HG03558 (cell line): ENCODE measurements around the gene QRICH1.

Source experiments
- ATAC-seq: cut with Tn5 transposase; IDR thresholded peaks from one replicate; pipeline ENCODE4 v1.9.1; 2021; ENCODE audit warnings: moderate number of reproducible peaks; ENCODE audit not compliant: unreplicated experiment; ENCODE audit errors: extremely low read depth

The QRICH1 gene

GRCh38 chr3:49093853-49094767 lies at the start of gene QRICH1:
Gene QRICH1 (minus strand): TSS chr3:49094071. CDS start chr3:49077017, 17,054 bp downstream.
- ATAC-seq = peak; percentile 49

DNA sequence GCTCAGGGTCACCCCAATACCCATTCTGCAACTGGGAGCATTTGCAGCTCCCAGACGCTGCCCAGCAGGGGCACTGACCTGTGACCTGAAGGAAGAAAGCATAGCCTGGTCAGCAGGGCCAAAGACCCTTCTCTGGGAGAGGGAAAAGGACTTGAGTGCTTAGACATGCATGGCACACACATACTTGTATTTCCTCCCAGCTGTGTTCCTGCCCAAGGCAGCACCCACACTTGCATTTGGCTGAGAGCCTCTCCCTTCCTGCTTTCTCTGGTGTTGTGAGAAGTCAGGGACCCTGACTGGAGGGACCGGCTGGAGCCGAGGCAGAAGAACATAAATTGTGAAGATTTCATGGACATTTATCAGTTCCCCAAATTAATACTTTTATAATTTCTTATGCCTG lies 46.2 kb upstream of the QRICH1 start:
- no peak for ATAC-seq

DNA sequence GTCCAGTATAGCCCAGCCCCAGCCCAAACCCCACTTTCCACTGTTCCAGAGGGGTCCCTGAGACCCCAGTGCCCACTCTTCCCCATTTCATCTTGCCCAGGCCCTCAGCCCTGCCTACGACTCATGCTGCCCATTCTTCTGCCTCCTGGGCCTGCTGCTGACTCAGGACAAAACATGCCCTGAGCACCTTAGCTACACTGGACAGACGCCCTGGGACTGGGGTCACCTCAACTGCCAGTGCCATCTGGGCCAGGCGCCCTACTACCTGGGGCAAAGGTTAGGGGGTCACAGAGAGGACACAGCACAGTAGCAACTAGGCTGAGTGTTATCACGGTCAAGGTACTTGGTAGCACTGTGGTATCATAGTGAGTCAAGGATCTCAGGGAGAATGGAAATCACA lies 41.6 kb upstream of the QRICH1 start:
- ATAC-seq = no peak

GRCh38 chr3:49134471-49135265 lies 40.8 kb upstream of the QRICH1 start:
- ATAC-seq = no peak

DNA sequence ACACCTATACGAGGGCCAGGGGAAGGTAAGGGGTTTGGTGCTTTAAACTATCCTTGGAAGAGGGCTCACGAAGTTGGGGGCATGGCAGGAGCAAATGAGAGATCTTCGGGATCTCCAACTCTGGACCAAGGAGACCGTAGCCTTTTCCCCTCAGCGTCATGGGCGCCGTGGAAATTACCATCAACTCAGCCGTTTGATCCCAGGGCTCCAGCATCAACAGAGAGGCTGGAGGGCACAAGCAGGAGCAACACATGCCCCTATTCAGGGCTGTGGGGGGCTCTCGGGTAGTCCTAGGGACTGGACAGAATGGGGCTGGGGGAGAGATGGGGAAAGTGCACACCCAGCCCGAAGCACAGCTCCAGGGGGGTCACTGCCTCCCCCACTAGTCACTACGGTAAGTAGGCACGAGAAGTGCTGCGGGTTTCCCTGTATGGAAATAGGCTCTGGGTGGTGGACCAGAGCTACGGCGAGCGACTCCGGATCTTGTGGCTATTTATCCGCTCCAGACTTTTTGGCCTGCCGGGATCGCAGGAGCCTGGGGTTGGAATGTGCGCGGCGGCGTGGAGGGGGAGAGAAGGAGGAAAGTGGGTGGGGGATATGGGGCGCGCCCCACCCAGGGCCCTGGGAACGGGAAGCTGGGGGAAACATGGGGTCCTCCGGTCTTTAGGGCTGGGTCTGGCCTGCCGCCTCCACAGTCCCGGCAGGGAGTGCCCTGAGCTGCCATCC lies 39.5 kb upstream of the QRICH1 start:
- no peak for ATAC-seq

DNA sequence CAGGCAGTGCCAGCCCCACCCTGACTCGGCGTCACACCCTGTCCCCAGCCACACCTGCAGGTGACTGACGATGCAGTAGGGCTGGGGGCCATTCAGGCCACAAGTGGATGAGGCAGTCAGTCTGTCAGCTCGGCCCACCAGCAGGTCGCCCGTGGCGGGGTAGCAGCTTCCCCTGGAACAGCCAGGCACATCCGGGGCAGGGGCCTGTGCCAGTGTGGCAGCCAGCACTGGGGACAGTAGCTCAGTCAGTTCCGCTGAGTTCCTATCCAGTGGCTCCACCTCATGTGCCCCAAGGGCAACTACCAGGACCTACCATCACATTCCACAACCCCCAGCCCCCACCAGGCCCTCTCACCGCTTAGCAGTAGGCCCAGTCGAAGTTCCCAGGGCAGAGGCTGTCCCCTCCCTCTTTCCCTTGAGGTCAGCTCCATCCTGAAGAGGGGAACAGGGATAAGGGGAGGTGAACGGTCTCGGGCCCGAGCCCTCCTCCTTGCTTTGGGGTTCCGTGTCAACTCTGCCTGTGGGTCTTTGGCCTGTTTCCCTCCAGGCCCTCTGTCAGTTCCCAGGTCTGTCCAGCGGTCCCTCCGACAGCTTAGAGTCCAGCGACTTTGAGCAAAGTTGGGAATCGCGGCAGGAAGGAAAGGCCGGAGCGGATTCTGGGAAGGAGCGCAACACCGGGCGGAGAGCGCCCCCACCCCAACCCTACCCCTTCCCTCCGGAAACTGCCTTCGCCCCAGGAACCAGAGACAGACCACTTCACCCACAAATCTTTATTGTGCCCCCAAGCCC lies 38.8 kb upstream of the QRICH1 start, which contains the start of gene LAMB2:
LAMB2 (minus strand) TSS at position 614 of the 789 bp plus-strand sequence; CDS start at position 431, 183 bp downstream.
- ATAC-seq = no peak

- ATAC-seq = no peak
These were observed 38.2 kb upstream of the QRICH1 start for GRCh38 chr3:49132073-49132436.

DNA sequence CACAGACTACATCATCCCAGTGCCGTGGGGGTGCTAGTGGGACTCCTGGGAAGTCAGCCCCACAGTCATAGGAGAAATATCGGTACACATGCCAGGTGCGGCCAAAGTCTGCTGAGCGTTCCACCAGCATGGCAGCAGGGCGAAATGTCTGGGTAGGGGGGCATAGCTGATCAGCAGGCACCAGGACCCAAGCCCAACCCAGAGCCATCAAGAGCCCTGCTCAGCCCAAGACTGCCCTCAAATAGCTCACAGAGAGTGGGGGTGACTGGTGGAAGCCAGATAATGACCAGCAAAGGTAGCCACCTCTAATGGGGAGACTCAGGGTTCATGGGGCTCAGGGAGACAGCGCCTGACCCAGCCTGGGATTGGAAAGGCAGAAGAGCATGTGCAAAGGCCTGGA lies 37.7 kb upstream of the QRICH1 start:
- ATAC-seq = no peak

DNA sequence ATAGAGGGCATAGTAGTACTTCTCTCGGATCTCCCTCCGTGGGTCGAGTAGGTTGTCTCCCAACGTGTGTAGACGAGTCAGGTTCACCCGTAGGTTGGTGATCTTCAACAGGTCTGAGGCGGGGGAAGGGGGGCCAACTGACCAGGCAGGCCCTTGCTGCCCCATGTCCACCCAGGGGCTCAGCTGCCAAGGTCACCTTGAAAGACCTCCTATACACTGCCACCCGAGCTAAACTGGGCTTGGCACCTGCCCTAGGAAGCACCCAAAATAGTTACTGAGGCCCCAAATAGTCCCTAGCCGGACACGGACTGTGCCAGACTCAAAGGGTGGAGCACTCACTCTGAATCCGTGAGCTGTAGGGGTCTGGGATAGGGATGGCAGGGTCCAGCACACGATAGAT lies 37.2 kb upstream of the QRICH1 start:
- ATAC-seq = no peak

DNA sequence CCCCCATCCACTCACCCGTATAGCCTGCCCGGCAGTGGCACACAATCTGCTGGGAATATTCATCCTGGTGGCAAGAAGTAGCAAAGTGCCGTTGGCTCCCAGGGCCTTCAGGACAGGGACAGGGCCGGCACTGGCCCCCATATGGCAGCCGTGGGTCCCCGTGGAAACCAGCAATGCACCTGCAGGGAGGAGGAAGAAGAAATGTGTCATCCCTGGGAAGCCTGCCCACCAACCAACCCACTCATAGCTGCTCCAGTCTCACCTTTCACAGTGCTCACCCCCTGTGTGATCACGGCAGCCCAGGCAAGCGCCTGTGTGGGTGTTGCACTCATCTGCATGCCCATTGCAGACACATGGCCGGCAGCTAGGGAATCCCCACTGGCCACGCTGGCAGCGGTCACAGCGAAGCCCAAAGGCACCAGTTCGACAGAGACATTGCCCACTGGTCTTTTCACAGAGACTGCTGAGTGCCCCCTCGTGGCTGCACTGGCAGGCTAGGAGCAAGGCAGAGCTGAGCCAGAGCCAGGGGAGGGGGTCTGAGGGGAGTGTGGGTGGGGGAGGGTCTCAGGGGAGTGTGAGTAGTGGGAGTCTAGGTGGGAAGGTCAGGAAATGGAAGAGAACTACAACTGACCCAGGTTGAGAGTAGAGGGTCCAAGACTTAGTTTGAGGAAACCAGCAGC lies 31.3 kb upstream of the QRICH1 start:
- no peak for ATAC-seq

DNA sequence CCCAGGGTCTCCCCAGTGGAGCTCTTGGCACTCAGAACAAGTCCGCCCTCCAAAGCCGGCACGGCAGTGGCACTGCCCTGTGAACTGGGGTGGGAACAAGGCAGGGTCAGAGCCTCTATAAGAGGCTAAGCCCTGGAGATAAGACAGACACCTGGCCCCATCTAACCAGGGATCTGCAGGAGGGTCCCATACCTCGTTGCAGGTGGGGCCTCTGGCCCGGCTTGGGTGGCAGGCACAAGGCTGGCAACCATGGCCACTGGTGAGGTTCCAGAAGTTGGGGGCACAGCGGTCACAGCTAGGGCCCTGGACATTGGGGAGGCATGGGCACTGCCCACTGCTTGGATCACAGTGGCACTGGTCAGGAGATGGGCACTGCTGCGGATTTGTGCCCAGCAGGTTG lies 30.3 kb upstream of the QRICH1 start:
- ATAC-seq = no peak

- no peak for ATAC-seq
These were observed 29.8 kb upstream of the QRICH1 start for GRCh38 chr3:49123687-49124086.

DNA sequence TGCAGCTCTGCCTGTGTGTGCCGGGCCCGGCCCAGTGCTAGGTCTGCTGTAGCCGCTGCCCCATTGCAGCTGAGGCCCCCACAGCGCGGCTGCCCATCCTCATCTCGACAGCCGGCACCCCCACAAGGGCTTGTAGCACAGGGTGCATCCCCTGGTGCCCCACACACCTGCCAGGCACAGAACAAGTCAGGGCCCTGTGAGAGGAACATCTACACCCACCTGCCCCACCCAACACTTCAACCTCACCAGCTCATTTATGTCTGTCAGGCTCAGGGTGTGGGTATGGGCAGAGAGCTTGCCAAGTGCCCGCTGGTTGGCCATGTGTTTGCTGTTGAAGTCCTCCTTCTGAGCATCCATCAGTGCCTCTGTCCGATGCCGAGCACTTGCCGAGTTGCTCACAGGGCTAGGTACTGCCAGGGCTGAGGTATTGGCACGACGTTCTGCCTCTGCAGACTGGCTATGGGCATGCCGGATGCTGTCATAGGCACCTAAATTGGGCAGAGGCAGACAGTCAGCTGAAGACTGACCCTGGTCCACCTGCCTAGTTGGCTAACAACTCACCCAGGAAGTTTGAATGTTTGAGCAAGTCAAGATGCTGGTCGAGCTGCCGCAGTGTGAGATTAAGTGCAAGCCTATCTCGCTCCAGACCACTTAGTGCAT lies 29.1 kb upstream of the QRICH1 start:
- no peak for ATAC-seq

DNA sequence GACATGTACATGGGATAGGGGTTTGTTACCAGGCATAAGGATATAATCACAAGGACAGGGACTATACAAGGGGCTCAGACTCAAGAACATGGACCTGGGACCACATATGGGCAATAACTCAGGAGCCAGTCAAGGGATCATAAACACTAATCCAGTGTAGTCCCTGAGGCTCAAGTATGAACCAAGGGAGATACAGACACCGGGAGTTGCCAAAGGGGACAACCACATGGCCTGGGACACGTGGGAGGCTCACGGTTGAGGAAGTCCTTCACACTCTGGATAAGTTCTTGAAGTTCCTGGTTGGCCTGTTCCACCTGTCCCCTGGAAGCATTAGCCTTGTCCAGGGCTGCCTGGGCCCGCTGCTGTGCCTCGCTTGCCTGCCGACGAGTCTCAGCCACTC lies 28.6 kb upstream of the QRICH1 start:
- ATAC-seq = no peak

DNA sequence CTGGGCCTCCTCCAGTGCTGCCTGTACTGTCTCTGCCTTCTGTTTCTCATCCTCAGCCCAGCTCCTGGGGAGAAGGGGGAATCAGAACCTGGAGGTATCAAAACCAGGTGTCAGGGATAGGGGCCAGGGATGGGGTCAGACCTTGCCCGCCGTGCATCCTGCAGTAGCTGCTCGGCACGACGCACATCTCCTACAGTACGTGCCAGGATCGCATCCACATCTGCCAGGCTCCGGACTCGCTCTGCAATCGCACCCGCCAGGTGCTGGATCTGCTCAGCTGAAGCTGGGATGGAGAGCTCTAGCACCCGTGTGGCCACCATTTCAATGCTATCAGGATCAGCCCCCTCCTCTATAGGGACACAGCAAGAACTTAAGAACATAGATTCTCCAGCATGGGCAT lies 28.2 kb upstream of the QRICH1 start:
- no peak for ATAC-seq

GRCh38 chr3:49121132-49121736 lies 27.4 kb upstream of the QRICH1 start:
- ATAC-seq = no peak

DNA sequence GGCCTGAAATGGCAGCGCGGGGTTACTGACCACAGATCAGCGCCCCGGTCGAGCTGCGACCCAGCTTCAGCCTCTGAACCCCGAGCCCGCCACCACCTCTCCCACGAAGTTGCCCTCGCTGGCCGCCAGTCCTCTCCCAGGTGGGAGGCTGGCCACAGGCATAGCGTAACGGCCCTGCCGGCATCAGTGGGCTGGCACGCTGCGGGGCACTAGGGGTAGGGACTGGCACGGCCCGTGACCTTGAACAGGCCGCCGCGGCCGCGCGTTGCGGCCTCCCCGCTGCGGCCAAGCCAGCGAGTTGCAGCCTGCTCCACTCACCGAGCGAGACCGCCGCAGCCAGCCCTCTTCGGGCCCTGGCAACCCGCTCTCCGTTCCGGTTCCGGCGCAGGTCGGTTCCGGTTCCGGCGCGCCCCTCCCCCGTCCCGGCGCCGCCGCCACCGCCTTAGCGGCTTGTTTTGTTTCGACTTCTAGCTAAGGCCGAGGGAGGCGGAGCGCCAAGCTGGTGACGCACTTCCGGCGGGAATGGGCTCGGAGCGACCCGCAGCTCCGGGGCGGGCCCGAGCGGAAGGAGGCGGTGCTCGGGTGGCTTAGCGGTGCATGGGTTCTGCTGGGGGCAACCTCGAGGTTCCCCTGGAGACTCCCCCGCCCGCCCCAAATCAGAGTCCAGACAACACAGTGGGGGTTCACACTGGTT lies 26.7 kb upstream of the QRICH1 start, which contains the start of gene USP19:
USP19 (minus strand) TSS at position 386 of the 694 bp plus-strand sequence. CDS start 1,678 bp downstream, outside the sequence.
- ATAC-seq = peak; percentile 85

DNA sequence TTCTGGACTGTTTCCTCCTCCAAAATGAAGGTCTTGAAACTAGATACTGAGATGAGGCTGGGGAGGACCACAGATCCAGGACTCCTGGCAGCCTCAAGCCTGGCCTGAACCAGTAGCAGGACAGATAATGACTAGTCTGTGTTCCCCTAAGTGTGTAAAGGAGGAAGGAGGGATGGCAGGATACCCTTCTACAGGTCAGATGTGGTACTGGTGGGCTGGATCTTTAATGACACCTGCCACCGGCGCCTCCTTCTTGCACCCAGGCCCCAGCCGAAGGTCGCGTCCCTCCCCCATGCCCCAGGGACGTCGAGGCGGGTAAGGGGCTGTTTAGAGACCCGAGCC lies 26.2 kb upstream of the QRICH1 start:
- no peak for ATAC-seq
